Measurements from ENCODE around the gene ATF7. TPM values are rescaled to one million over a fixed set of nuclear protein-coding genes. Genes with fewer than 3 reads are reported as not detected.

ATF7 gene
- polyA plus RNA-seq, 3 donors = 21.7 to 27.9 (median 24.4) TPM

DNA sequence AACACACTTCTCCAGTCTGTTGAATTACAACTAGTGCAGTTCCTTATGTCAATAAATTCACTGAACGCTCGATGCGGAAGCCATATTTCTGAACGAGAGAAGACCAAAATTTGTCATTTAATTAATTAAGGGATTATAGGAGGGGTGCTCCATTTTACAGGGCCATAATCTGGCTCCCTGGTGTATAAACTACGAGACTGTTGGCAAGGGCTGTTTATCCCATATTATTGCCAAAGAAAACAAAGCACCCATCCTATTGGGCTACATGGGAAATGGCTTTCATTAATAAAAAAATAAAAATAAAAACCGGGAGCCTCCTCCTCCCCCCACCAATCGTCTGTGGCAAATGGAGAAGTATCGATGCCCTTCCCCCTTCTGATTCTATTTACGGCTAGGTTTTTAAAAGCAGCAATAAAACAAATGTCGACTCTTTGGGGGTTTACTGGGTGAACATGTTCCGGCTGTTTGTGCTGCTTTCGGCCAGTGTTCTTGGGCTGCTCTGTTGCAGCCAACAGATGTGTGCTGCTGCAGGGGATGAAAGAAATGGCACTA, 24.8 kb downstream of the ATF7 start:
- H2AFZ ChIP-seq (ENCODE audit: insufficient read depth, low read depth, low read length, poor library complexity, severe bottlenecking) = peak overlapping the region; percentile 67
- H3K27ac ChIP-seq (ENCODE audit: low read depth in 1 of 2, low read length in 2 of 2) = peak overlapping the region in 1 of 2 donors; percentile 64
- no CpG with 5 or more reads among the region's 12 CpGs for WGBS (ENCODE audit: insufficient coverage)
- Mint-ChIP-seq H3K27ac (peak overlapping the region in 6 of 7 donors; percentile 31 to 78 (median 60)), H3K36me3 (peaks cover 27% of the 10 kb centered on the region in 2 donors), H3K4me3 (peak overlapping the region; percentile 82 to 92), H3K9me3 (no peaks in the 10 kb centered on the region), H3K27me3 (ENCODE audit: low read depth in 3 of 3) (no peaks in the 10 kb centered on the region), H3K4me1 (peaks cover 41% of the 10 kb centered on the region)
- H3K4me2 ChIP-seq (replicated peaks; ENCODE audit: extremely low read depth, low read length, poor library complexity, severe bottlenecking) = peak overlapping the region; percentile 78
- peak overlapping the region; percentile 27 for H3K9ac ChIP-seq (ENCODE audit: insufficient read depth, low read length, poor library complexity, severe bottlenecking)
- H3K4me1 ChIP-seq (ENCODE audit: control insufficient read depth in 1 of 2, insufficient read depth in 2 of 2, low read length in 2 of 2) = peaks cover 25 to 29% of the 10 kb centered on the region in 2 donors
- peaks cover 27% of the 10 kb centered on the region for H4K20me1 ChIP-seq (ENCODE audit: insufficient read depth, low read length)
- no peak for DNase-seq
- peaks cover 80% of the 10 kb centered on the region for H3K79me2 ChIP-seq (ENCODE audit: insufficient read depth, low read length)
- no peaks in the 10 kb centered on the region for H3K27me3 ChIP-seq (ENCODE audit: control insufficient read depth in 2 of 2, insufficient read depth in 2 of 2, low read length in 2 of 2)
- TF ChIP-seq, protein P1, sequence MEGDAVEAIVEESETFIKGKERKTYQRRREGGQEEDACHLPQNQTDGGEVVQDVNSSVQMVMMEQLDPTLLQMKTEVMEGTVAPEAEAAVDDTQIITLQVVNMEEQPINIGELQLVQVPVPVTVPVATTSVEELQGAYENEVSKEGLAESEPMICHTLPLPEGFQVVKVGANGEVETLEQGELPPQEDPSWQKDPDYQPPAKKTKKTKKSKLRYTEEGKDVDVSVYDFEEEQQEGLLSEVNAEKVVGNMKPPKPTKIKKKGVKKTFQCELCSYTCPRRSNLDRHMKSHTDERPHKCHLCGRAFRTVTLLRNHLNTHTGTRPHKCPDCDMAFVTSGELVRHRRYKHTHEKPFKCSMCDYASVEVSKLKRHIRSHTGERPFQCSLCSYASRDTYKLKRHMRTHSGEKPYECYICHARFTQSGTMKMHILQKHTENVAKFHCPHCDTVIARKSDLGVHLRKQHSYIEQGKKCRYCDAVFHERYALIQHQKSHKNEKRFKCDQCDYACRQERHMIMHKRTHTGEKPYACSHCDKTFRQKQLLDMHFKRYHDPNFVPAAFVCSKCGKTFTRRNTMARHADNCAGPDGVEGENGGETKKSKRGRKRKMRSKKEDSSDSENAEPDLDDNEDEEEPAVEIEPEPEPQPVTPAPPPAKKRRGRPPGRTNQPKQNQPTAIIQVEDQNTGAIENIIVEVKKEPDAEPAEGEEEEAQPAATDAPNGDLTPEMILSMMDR (IDR thresholded peaks at IDR 0.05) = no peak
- peaks cover 2 to 38% of the 10 kb centered on the region in 2 donors for H3K36me3 ChIP-seq (replicated peaks in 1 of 2; ENCODE audit: control insufficient read depth in 1 of 2, insufficient read depth in 2 of 2, low read length in 2 of 2)
- H3K9me3 ChIP-seq (replicated peaks in 1 of 2; ENCODE audit: control insufficient read depth in 1 of 2, insufficient read depth in 1 of 2, low read length in 2 of 2) = no peaks in the 10 kb centered on the region
- peak overlapping the region; percentile 25 to 75 (median 58) for H3K4me3 ChIP-seq (replicated peaks in 1 of 3; ENCODE audit: low read depth in 2 of 3, low read length in 3 of 3)
- intact Hi-C loops (cut with micrococcal nuclease) = loop anchor here in 1 of 2 donors (5.0 kb wide), 1 partner anchor 76 kb away; the partner anchor contains the start of gene ATP5MC2

DNA sequence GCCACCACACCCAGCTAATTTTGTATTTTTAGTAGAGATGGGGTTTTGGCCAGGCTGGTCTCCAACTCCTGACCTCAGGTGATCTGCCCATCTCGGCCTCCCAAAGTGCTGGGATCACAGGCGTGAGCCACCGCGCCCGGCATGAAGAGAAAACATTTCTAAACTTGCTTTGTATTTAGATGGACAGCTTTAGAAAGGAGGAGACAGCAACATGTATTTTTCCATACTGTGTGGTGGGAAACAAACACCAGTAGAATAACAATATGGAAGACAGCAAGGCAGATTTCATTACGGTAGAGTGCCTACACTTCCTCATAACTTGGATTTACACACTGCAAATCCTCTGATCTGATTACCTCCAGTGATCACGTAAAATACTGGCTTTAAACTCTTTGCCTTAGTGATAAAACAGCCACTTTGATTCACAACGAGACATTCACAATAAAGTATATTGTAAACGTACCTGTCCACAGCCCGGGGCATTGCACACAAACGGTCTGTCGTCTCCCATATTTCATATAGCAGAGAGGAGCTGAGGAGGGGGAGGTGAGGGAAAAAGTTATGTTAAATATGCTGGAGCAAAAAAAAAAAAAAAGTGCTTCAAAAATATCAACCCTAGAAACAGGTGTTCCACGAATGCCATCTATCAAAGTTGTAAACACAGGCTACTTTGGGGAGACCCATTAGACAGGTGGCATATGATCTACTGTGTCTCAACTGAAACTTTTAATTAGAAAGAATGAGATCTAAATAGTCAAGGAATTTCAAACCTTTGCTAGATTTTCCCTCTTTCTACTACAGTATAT, 25.5 kb downstream of the ATF7 start:
- intact Hi-C loops (cut with micrococcal nuclease) = loop anchor here in 1 of 2 donors (5.0 kb wide), 1 partner anchor 77 kb away; the partner anchor contains the start of gene ATP5MC2

More for the DNA sequence above, 25.5 kb downstream of the ATF7 start:
- Histone ChIP-seq H3K79me2 (ENCODE audit: insufficient read depth, low read length) (peaks cover 80% of the 10 kb centered on the region), H3K9ac (ENCODE audit: insufficient read depth, low read length, poor library complexity, severe bottlenecking) (no peak overlapping the region), H3K4me3 (replicated peaks in 1 of 3; ENCODE audit: low read depth in 2 of 3, low read length in 3 of 3) (peak overlapping the region in 1 of 3 experiments; percentile 75), H4K20me1 (ENCODE audit: insufficient read depth, low read length) (peaks cover 30% of the 10 kb centered on the region), H2AFZ (ENCODE audit: insufficient read depth, low read depth, low read length, poor library complexity, severe bottlenecking) (peak overlapping the region; percentile 67), H3K27ac (ENCODE audit: low read depth in 1 of 2, low read length in 2 of 2) (peak overlapping the region in 1 of 2 donors; percentile 64), H3K36me3 (replicated peaks in 1 of 2; ENCODE audit: control insufficient read depth in 1 of 2, insufficient read depth in 2 of 2, low read length in 2 of 2) (peaks cover 2 to 38% of the 10 kb centered on the region in 2 donors), H3K4me1 (ENCODE audit: control insufficient read depth in 1 of 2, insufficient read depth in 2 of 2, low read length in 2 of 2) (peaks cover 25 to 29% of the 10 kb centered on the region in 2 donors), H3K9me3 (replicated peaks in 1 of 2; ENCODE audit: control insufficient read depth in 1 of 2, insufficient read depth in 1 of 2, low read length in 2 of 2) (no peaks in the 10 kb centered on the region), H3K27me3 (ENCODE audit: control insufficient read depth in 2 of 2, insufficient read depth in 2 of 2, low read length in 2 of 2) (no peaks in the 10 kb centered on the region), H3K4me2 (replicated peaks; ENCODE audit: extremely low read depth, low read length, poor library complexity, severe bottlenecking) (peak overlapping the region; percentile 78)
- Mint-ChIP-seq H3K4me1 (peaks cover 41% of the 10 kb centered on the region), H3K27ac (peak overlapping the region in 1 of 7 donors; percentile 22), H3K27me3 (ENCODE audit: low read depth in 3 of 3) (no peaks in the 10 kb centered on the region), H3K4me3 (no peak overlapping the region), H3K36me3 (peaks cover 27% of the 10 kb centered on the region in 2 donors), H3K9me3 (no peaks in the 10 kb centered on the region)
- DNase-seq = no peak
- 100% methylated on average over 1 of the region's 13 CpGs for WGBS (ENCODE audit: insufficient coverage)
- TF ChIP-seq, protein P1 (IDR thresholded peaks at IDR 0.05) = no peak

Measured in CD14-positive monocyte (primary cell).